ENCODE measurements around the gene GNB3.
"Not testable (repeated sequence)": the region's sequence is repeated elsewhere in the genome, so short reads cannot be mapped to it uniquely, and the experiment has no call there.

The GNB3 gene

DNA sequence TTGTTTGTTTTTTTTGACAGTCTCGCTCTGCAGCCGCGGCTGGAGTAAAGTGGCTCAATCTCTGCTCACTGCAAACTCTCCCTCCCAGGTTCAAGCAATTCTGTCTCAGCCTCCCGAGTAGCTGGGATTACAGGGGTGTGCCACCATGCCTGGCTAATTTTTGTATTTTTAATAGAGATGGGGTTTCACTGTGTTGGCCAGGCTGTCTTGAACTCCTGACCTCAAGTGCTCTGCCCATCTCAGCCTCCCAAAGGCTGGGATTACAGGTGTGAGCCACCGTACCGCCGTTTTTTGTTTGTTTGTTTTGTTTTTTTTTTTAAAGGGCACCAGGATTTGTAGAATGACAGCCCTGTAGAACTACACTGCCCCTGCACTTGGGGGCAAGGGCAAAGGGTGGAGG, 48.1 kb downstream of the GNB3 start:
- H3K4me1 Mint-ChIP-seq (ENCODE audit: low read depth), result peaks cover 23% of the 10 kb centered on the region
- not testable (repeated sequence) for H3K9me3 Mint-ChIP-seq, H3K27ac Mint-ChIP-seq, H3K4me3 Mint-ChIP-seq, H3K27me3 Mint-ChIP-seq
- H3K36me3 Mint-ChIP-seq (ENCODE audit: low read depth), result peaks cover 11% of the 10 kb centered on the region

DNA sequence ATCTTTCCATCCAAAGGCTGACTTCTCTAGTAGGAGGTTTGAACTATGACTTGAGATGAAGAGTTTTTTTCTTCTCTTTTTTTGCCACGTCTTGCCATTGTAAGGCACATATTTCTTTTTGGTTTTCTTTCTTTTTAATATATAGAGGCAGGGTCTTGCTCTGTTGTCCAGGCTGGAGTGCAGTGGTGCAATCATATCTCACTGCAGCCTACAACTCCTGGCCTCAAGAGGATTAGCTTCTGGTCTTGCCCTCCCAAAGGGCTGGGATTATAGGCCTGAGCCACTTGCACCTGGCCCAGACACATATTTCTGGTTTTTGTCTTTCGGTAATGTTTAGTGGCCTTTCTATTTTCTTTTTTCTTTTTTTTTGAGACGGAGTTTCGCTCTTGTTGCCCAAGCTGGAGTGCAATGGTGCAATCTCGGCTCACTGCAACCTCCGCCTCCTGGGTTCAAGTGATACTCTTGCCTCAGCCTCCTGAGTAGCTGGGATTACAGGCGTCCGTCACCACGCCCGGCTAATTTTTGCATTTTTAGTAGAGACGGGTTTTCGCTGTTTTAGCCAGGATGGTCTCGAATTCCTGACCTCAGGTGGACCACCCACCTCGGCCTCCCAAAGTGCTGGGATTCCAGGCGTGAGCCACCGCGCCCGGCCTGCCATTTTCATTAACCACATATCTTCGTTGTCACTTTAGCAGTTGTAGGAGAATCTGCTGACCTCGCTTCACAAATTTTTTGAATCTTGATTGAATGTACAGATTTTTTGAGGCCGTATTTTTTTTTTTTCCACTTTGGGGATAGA, 49.2 kb downstream of the GNB3 start:
- Mint-ChIP-seq H3K27ac (peak overlapping the region; percentile 96), H3K4me1 (ENCODE audit: low read depth) (peaks cover 23% of the 10 kb centered on the region), H3K4me3 (peak overlapping the region; percentile 85)
- H3K27me3 Mint-ChIP-seq; H3K9me3 Mint-ChIP-seq; H3K36me3 Mint-ChIP-seq (ENCODE audit: low read depth): not testable (repeated sequence)

DNA sequence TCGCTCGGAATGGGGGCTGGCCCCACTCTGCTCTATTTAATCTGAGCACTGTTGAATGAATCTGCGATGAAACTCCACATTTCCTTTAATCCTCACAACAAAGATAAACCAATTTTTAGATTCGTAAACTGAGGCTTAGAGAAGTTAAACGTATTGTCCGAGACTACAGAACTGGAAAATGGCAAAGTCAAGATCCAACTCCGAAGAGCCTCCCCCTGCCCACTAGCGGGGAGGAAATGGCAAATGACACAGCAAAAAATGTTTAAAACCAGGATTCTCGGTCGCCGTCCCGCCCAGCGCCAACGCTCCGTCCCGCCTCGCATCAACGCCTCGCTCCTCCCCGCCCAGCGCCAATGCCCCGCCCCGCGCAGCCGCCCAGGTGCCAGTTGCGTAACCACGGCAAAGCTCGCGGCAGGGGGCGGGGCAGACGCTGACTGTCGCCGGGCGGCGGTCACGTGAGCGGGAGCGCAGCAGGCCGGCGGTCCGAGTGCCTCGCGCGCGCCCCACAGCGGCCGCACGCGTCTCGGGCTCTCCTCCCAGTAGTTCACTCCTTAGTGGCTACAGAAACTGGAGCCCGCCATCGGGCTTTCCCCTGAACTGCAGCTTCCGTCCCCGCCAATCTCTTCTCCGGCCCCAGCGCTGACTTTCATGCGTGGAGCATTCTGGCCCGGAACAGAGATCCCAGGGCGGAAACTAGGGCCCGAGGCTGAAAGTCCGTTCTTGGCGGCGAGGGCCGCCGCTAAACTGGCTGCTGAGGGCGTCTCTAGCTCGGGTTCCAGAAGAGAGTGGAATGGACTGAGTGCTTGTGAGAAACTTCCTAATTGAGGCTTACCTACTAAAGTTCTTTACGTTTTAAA, 50.3 kb downstream of the GNB3 start:
- Mint-ChIP-seq H3K36me3 (ENCODE audit: low read depth) (no peaks in the 10 kb centered on the region), H3K9me3 (no peaks in the 10 kb centered on the region), H3K27ac (peak overlapping the region; percentile 96), H3K4me1 (ENCODE audit: low read depth) (peaks cover 23% of the 10 kb centered on the region), H3K27me3 (no peaks in the 10 kb centered on the region), H3K4me3 (peak overlapping the region; percentile 85)

GRCh38 chr12:6891646-6892001, 50.9 kb downstream of the GNB3 start:
- Mint-ChIP-seq H3K36me3 (ENCODE audit: low read depth) (no peaks in the 10 kb centered on the region), H3K4me3 (peak overlapping the region; percentile 85), H3K9me3 (no peaks in the 10 kb centered on the region), H3K27ac (peak overlapping the region; percentile 92), H3K4me1 (ENCODE audit: low read depth) (peaks cover 23% of the 10 kb centered on the region), H3K27me3 (no peaks in the 10 kb centered on the region)

- Mint-ChIP-seq H3K4me1 (ENCODE audit: low read depth) (peaks cover 23% of the 10 kb centered on the region), H3K4me3 (peak overlapping the region; percentile 85)
Observed at GRCh38 chr12:6892683-6893082, 52.0 kb downstream of the GNB3 start.

DNA sequence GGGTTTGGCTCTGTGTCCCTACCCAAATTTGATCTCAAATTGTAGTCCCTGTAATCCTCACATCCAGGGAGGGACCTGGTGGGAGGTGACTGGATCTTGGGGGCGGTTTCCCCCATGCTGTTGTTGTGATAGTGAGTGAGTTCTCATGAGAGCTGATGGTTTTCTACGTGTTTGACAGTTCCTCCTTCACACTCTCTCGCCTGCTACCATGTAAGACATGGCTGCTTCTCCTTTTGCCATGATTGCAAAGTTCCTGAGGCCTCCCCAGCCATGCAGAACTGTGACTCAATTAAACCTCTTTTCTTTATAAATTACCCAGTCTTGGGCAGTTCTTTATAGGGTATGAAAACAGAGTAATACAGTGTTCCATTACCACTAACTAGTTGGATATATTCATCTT, 53.6 kb downstream of the GNB3 start:
- Mint-ChIP-seq H3K4me3 (no peak overlapping the region), H3K27me3 (no peaks in the 10 kb centered on the region), H3K36me3 (ENCODE audit: low read depth) (no peaks in the 10 kb centered on the region), H3K9me3 (no peaks in the 10 kb centered on the region), H3K27ac (no peak overlapping the region), H3K4me1 (ENCODE audit: low read depth) (peaks cover 24% of the 10 kb centered on the region)

More at GRCh38 chr12:6892683-6893082, 52.0 kb downstream of the GNB3 start:
- not testable (repeated sequence) for H3K9me3 Mint-ChIP-seq; H3K27me3 Mint-ChIP-seq; H3K36me3 Mint-ChIP-seq (ENCODE audit: low read depth)
- peak overlapping the region; percentile 40 for H3K27ac Mint-ChIP-seq

Measured in stimulated activated naive CD8-positive, alpha-beta T cell treated with anti-CD3 and anti-CD28 coated beads, Interleukin-15, Interleukin-2, amounts not matched to agents 100 ng/mL and 50 ng/mL, for 24 hours (primary cell).